KMS-11 (cell line): ENCODE results near the gene ARHGAP28.

Experiments used
- H2AFZ ChIP-seq: fragments of 200-600 bp; sonication (generic); 2 replicates; pipeline ENCODE4 v1.6.1; 2016; ENCODE audit warnings: antibody characterized with exemption, mixed run types, low read depth
- H3K27ac ChIP-seq: fragments of 200-600 bp; sonication (generic); 2 replicates; pipeline ENCODE4 v1.6.1; 2016; ENCODE audit warnings: mild to moderate bottlenecking, mixed run types
- H3K27me3 ChIP-seq: fragments of 200-600 bp; sonication (generic); 2 replicates; pipeline ENCODE4 v1.6.1; 2017; ENCODE audit warnings: mild to moderate bottlenecking, low read depth, mixed run types, moderate library complexity; ENCODE audit not compliant: insufficient read depth
- H3K36me3 ChIP-seq: fragments of 200-600 bp; sonication (generic); 2 replicates; pipeline ENCODE4 v1.6.1; 2017; ENCODE audit warnings: mild to moderate bottlenecking, mixed run types; ENCODE audit not compliant: insufficient read depth
- H3K4me1 ChIP-seq: fragments of 200-600 bp; sonication (generic); 2 replicates; pipeline ENCODE4 v1.6.1; 2016; ENCODE audit warnings: mild to moderate bottlenecking, low read depth, mixed run types; ENCODE audit not compliant: poor library complexity, severe bottlenecking
- H3K4me2 ChIP-seq: fragments of 200-600 bp; sonication (generic); 2 replicates; pipeline ENCODE4 v1.7.0; 2016; ENCODE audit warnings: mild to moderate bottlenecking, mixed run types
- H3K4me3 ChIP-seq: fragments of 200-600 bp; sonication (generic); IDR thresholded peaks from 2 replicates; pipeline ENCODE4 v1.6.1; 2017; ENCODE audit warnings: low read depth, low read length, mixed read lengths; ENCODE audit not compliant: insufficient read depth
- H3K79me2 ChIP-seq: fragments of 200-600 bp; sonication (generic); 2 replicates; pipeline ENCODE4 v1.6.1; 2016; ENCODE audit warnings: low read depth, mixed run types; ENCODE audit not compliant: insufficient read depth
- H3K9ac ChIP-seq: fragments of 200-600 bp; sonication (generic); 2 replicates; pipeline ENCODE4 v1.6.1; 2016; ENCODE audit warnings: mild to moderate bottlenecking, mixed run types
- H4K20me1 ChIP-seq: fragments of 200-600 bp; sonication (generic); 2 replicates; pipeline ENCODE4 v1.6.1; 2016; ENCODE audit warnings: mild to moderate bottlenecking, mixed run types; ENCODE audit not compliant: insufficient read depth
- CTCF ChIP-seq: fragments of 200-600 bp; sonication (generic); conservative IDR thresholded peaks from 2 replicates; pipeline ENCODE4 v1.6.1; 2017; ENCODE audit warnings: low read depth, mild to moderate bottlenecking, antibody characterized with exemption, low read length, moderate library complexity, mixed read lengths

ARHGAP28 gene

GRCh38 chr18:6855767-6856166 lies 126.3 kb downstream of the ARHGAP28 start:
- no peaks in the 10 kb centered on the region for H3K27me3 ChIP-seq
- no peak overlapping the region for H3K9ac ChIP-seq
- no peak for TF ChIP-seq CTCF
- H3K4me1 ChIP-seq = no peaks in the 10 kb centered on the region
- no peaks in the 10 kb centered on the region for H4K20me1 ChIP-seq
- no peak overlapping the region for H3K27ac ChIP-seq
- H3K79me2 ChIP-seq = no peaks in the 10 kb centered on the region
- H3K4me3 ChIP-seq = no peak overlapping the region
- H2AFZ ChIP-seq = no peak overlapping the region
- no peak overlapping the region for H3K4me2 ChIP-seq
- H3K36me3 ChIP-seq = no peaks in the 10 kb centered on the region

- no peaks in the 10 kb centered on the region for H3K27me3 ChIP-seq
- no peak overlapping the region for H3K9ac ChIP-seq
- H3K27ac ChIP-seq = no peak overlapping the region
- H4K20me1 ChIP-seq = no peaks in the 10 kb centered on the region
- H3K36me3 ChIP-seq = no peaks in the 10 kb centered on the region
- no peak overlapping the region for H3K4me3 ChIP-seq
- no peak overlapping the region for H2AFZ ChIP-seq
- no peaks in the 10 kb centered on the region for H3K4me1 ChIP-seq
- no peak overlapping the region for H3K4me2 ChIP-seq
- H3K79me2 ChIP-seq = no peaks in the 10 kb centered on the region
- no peak for TF ChIP-seq CTCF
Observed at GRCh38 chr18:6857300-6857699, 127.8 kb downstream of the ARHGAP28 start.

GRCh38 chr18:6859676-6860422 lies 130.3 kb downstream of the ARHGAP28 start:
- Histone ChIP-seq H2AFZ (no peak overlapping the region), H3K4me1 (no peaks in the 10 kb centered on the region), H4K20me1 (no peaks in the 10 kb centered on the region), H3K36me3 (no peaks in the 10 kb centered on the region), H3K27ac (no peak overlapping the region), H3K9ac (no peak overlapping the region), H3K4me3 (no peak overlapping the region), H3K27me3 (no peaks in the 10 kb centered on the region), H3K4me2 (no peak overlapping the region), H3K79me2 (no peaks in the 10 kb centered on the region)
- TF ChIP-seq CTCF = no peak

- Histone ChIP-seq H3K36me3 (no peaks in the 10 kb centered on the region), H2AFZ (no peak overlapping the region), H3K79me2 (no peaks in the 10 kb centered on the region), H3K4me2 (no peak overlapping the region), H3K9ac (no peak overlapping the region), H3K4me3 (no peak overlapping the region), H3K27ac (no peak overlapping the region), H3K4me1 (no peaks in the 10 kb centered on the region), H4K20me1 (no peaks in the 10 kb centered on the region), H3K27me3 (no peaks in the 10 kb centered on the region)
- no peak for TF ChIP-seq CTCF
Observed at GRCh38 chr18:6860804-6861448, 131.4 kb downstream of the ARHGAP28 start.
